KOPT-K1 (cell line): ENCODE measurements around the gene LRFN2.

ENCODE experiments used
- H3K27ac ChIP-seq: fragments of 200-600 bp; sonication (generic); 2 replicates; pipeline ENCODE4 v1.5.1; 2016; ENCODE audit warnings: antibody characterized with exemption, mild to moderate bottlenecking, low read depth, low read length; ENCODE audit not compliant: poor library complexity, severe bottlenecking
- H3K36me3 ChIP-seq: fragments of 200-600 bp; sonication (generic); 2 replicates; pipeline ENCODE4 v1.5.1; 2017; ENCODE audit warnings: antibody characterized with exemption, mild to moderate bottlenecking, low read length, moderate library complexity; ENCODE audit not compliant: insufficient read depth
- H3K9me3 ChIP-seq: fragments of 200-600 bp; sonication (generic); 2 replicates; pipeline ENCODE4 v1.5.1; 2017; ENCODE audit warnings: antibody characterized with exemption, low read length, mild to moderate bottlenecking; ENCODE audit not compliant: insufficient read depth, poor library complexity, severe bottlenecking

Gene LRFN2

DNA sequence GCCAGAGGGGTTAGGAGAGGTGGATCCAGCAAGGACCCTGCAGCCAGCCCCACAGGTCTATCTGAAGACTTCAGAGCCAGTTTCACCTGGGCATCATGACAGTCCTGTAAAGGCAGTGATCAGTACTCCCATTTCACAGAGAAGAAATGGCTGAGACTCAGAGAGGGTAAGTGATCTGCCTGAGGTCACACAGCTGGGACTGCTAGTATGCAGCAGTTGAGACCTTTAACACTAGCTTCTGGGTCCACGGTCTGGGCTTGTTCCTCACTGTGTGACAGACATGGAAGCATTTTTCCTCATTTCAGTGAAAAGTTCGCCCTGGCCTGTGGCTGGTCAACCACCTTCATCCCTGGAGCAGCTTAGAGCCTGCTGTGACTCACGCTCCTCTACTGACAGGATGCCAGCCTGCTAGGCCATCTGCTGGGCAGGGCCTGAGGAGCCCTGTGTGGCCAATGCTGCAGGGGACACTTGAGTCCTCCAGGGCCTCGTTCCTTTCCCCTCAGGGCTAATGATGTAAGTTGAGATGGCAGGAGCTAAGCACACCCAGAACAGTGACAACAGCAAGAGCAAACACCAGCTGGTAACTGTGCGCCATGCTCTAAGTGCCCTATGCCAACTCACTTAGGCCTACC, 192.0 kb downstream of the LRFN2 start:
- H3K27ac ChIP-seq: no peak overlapping the region
- H3K36me3 ChIP-seq: no peaks in the 10 kb centered on the region
- H3K9me3 ChIP-seq: no peaks in the 10 kb centered on the region

DNA sequence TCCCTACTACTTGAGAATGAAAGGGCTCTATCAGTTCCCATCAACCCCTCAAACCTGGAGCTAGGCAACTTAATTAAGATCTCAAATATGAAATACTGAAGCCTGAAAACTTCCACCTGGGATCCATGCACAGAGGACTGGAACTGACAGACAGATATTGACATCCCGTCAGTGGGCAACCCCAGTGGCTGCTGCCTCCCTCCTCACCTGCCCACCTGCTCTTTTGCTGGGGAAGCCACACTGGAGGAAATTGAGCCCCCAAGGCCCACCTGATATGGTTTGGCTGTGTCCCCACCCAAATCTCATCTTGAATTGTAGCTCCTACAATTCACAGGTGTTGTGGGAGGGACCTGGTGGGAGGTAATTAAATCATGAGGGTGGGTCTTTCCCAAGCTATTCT, 192.8 kb downstream of the LRFN2 start:
- no peaks in the 10 kb centered on the region for H3K36me3 ChIP-seq
- H3K27ac ChIP-seq: no peak overlapping the region
- no peaks in the 10 kb centered on the region for H3K9me3 ChIP-seq

- H3K27ac ChIP-seq: no peak overlapping the region
- no peaks in the 10 kb centered on the region for H3K36me3 ChIP-seq
- H3K9me3 ChIP-seq: no peaks in the 10 kb centered on the region
Measured at GRCh38 chr6:40393641-40394040, 193.5 kb downstream of the LRFN2 start.

GRCh38 chr6:40392589-40392988, 194.6 kb downstream of the LRFN2 start:
- H3K9me3 ChIP-seq: no peaks in the 10 kb centered on the region
- H3K27ac ChIP-seq: no peak overlapping the region
- no peaks in the 10 kb centered on the region for H3K36me3 ChIP-seq

DNA sequence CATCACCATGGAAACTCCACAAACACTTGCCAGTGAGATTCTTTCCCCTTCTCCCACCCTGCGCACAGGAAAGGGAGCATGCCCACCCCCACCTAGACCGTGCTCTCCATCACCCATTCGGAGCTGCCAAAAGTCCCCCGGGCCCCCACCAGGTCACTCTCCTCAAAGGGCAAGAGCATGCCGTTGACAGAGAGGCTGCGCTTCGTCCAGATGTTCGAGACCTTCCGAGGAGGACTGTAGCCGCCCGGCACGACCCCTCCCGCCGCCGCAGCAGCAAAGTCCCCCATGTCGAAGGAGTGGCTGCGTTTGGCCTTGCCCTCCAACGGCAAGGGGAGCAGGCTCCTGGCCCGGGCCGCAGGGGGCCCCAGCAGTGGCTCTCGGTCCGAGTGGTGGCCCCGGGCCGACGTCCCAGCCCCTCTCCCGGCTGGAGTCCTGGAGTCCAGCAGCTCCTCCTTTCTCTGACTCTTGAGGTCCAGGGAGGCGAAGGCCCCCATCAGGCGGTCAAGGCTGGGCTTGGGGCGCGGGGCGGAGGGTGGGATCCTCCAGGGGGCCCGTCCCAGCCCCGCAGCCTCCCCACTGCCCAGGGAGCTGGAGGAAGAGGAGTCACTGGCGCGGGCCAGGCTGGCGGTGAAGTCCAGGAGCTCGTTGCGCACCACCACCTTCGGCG, 195.2 kb downstream of the LRFN2 start:
- H3K27ac ChIP-seq: no peak overlapping the region
- no peaks in the 10 kb centered on the region for H3K9me3 ChIP-seq
- H3K36me3 ChIP-seq: no peaks in the 10 kb centered on the region

DNA sequence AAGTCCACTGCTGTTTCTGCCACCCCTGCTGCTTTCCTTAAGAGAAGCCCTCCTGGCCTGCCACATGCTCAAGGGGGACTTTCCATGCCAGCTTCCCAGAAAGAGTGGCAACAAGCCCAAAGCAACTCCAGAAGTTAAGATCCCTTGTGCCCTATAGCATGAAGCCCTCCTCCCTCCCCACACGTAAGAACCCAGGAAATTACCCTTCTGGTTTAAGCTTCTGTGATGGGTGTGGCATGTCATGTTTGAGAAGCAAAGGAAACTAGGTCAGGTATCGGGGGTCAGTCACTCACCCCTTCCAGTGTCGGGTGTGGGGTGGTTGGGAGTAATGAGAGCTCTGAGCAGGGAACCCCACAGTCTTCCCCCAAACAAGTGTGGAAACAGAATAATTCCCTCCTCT, 196.1 kb downstream of the LRFN2 start:
- Histone ChIP-seq H3K27ac (no peak overlapping the region), H3K36me3 (no peaks in the 10 kb centered on the region), H3K9me3 (no peaks in the 10 kb centered on the region)

GRCh38 chr6:40390144-40390800, 196.9 kb downstream of the LRFN2 start:
- peak overlapping the region; percentile 37 for H3K27ac ChIP-seq
- H3K36me3 ChIP-seq: no peaks in the 10 kb centered on the region

GRCh38 chr6:40389254-40389653, 197.9 kb downstream of the LRFN2 start:
- Histone ChIP-seq H3K9me3 (no peaks in the 10 kb centered on the region), H3K36me3 (no peaks in the 10 kb centered on the region), H3K27ac (peak overlapping the region; percentile 37)

More at GRCh38 chr6:40390144-40390800, 196.9 kb downstream of the LRFN2 start:
- no peaks in the 10 kb centered on the region for H3K9me3 ChIP-seq

DNA sequence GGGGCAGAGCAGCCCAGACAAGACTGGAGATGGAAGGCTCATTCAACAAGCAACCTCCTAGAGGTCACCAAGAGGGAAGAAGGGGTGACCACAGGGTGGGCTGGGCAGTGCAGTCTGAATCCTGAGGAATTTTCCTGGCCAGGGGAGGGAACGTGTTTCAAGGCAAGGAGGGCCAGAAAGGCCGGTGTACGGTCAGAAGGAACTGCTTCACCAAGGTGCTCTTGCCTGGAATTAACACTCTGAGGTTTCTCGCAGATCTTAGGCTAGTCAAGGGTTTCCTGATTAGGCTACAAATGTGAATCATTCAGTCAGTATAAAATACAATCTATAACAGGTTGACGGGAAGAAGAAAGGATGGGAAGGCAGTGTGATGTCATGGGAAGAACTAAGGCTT, 199.3 kb downstream of the LRFN2 start:
- H3K36me3 ChIP-seq: no peaks in the 10 kb centered on the region
- H3K9me3 ChIP-seq: no peaks in the 10 kb centered on the region
- no peak overlapping the region for H3K27ac ChIP-seq

DNA sequence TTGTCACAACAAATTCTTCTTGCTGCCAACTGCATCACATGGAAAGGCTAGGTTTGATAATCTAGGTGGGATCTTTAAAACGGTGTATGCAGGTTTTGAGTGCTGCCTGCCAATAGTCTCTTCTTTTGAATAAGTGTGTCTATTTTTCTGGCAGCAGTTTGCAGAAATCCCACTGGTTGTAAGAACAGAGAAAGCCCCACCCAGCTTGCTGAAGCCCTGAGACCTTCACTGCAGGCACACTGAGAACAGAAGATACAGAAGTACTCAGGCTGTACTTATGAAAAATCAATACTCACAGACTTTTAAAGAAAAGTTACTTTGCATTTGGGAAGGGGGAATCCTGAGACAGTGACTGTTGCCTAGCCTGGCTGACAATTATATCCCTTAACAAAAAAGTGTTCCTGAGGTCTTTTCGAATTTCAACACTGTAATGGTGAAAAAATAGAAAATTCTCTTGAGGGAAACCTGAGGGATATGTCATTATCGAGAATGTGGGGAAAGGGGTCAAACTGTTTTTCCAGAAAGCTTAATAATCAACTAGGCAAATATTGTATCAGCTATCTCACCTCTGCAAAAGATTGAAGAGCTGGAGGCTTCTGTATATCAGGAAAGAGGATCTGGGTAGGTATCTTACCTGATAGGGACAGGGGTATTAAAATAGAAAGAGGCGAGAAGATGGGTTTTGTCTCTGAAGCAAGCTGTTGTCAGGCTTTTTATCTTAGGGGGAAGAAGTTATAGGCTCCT, 199.9 kb downstream of the LRFN2 start:
- no peaks in the 10 kb centered on the region for H3K36me3 ChIP-seq
- H3K27ac ChIP-seq: no peak overlapping the region

GRCh38 chr6:40386200-40386599, 201.0 kb downstream of the LRFN2 start:
- H3K27ac ChIP-seq: no peak overlapping the region
- no peaks in the 10 kb centered on the region for H3K9me3 ChIP-seq
- no peaks in the 10 kb centered on the region for H3K36me3 ChIP-seq

More for the DNA sequence above, 199.9 kb downstream of the LRFN2 start:
- H3K9me3 ChIP-seq: no peaks in the 10 kb centered on the region

DNA sequence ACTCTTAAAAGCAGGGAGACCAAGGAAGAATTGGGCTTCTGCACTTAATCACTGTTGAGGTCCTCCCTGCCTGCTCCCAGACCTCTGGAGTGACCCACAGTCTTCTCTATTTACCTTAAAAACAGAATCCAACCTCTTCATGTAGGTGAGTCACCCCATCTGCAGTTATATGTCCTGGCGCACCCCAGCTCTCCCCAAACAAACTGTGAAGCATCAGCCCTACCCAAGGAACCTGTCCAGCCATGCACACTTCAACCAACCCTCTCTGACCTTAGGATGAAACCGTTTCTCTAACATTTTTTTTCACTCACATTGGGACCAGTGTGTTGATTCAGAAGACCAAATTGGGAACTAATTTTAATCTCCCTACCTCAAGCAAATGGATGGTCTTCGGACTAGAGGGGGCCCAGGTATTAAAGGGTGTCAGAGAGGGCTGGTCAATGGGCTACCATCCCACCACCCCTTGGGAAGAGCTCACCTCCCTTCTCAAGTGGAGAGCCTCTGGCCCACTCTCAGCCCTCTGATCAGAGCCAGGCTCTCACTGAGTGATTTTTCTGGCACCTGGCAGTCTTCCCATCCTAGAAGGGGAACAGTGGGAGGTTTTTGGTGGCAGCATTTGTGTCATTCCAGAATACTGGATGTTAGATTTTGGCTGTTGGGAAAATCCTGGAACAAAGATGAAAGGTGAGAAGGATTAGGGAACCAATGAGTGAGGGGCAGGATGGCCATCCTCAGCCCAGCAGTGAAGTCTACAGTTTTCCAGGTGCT, 203.6 kb downstream of the LRFN2 start:
- Histone ChIP-seq H3K36me3 (no peaks in the 10 kb centered on the region), H3K9me3 (no peaks in the 10 kb centered on the region), H3K27ac (no peak overlapping the region)

DNA sequence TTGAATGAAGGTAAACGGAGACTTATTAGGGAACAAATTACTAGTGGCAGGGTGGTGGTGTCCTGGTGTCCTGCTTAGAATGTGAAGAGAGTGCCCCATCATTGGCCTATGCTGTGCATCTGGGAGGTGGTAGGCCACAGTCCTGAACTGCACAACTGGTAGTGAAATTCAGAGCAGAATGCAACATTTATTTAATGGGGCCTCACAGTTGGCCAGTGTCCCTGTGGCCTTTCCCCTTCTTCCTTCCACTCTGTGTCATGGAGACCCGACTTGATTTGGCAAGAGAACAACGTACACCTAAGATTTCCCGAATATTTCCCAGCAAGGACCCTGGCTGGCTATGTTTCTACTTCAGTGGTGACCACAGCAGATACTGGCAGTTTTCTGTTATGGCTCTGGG, 206.9 kb downstream of the LRFN2 start:
- no peaks in the 10 kb centered on the region for H3K9me3 ChIP-seq

GRCh38 chr6:40379811-40380210, 207.4 kb downstream of the LRFN2 start:
- Histone ChIP-seq H3K9me3 (no peaks in the 10 kb centered on the region), H3K36me3 (no peaks in the 10 kb centered on the region), H3K27ac (no peak overlapping the region)

More for the DNA sequence above, 206.9 kb downstream of the LRFN2 start:
- Histone ChIP-seq H3K27ac (no peak overlapping the region), H3K36me3 (no peaks in the 10 kb centered on the region)

DNA sequence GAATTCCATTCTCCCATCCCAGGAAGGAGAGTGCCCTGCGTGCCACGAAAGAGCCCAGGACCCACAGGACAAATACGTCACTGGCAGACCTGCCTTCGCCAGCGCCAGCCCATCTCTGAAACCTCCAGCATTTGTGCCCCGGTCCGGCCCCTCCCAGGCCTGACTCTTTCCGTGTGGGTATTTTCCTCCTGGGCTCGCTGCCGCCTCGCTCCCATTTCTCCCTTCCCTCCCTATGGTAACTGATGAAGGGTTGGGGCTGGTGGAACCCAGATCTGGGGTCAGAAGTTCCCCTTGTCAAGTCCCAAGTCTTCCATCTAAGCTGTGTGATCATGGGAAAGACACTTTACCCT, 208.5 kb downstream of the LRFN2 start:
- H3K36me3 ChIP-seq: no peaks in the 10 kb centered on the region
- no peak overlapping the region for H3K27ac ChIP-seq
- no peaks in the 10 kb centered on the region for H3K9me3 ChIP-seq
